GM12891 (cell line): ENCODE results near the gene STXBP5.

Experiments
- POLR2A ChIP-seq: IDR thresholded peaks from 2 replicates; pipeline ENCODE4 v1.6.1; 2011; ENCODE audit warnings: low read depth, low read length, control low read depth
- POU2F2 ChIP-seq: IDR thresholded peaks from 2 replicates; pipeline ENCODE4 v1.6.1; 2011; ENCODE audit warnings: low read depth, mild to moderate bottlenecking, control low read depth, low read length, moderate library complexity
- SPI1 ChIP-seq: IDR thresholded peaks from 2 replicates; pipeline ENCODE4 v1.6.1; 2011; ENCODE audit warnings: low read depth, low read length, control low read depth

DNA sequence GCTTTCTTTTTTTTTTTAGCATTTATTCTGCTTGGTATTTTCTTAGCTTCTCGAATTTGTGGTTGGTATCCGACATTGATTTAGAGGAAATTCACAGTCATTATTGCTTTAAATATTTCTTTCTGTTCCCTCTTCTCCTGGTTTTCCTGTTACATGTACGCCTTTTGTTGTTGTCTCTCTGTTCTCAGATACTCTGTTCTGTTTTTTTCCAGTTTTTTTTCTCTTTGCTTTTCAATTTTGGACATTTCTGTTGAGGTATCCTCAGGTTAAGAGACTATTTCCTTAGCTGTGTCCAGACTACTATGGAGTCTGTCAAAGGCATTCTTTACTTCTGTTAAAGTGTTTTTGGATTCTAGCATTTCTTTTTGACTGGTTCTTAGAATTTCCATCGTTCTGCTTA is 17.5 kb downstream of the STXBP5 start:
- no peak for TF ChIP-seq POLR2A
- TF ChIP-seq POU2F2 = no peak
- TF ChIP-seq SPI1 = no peak
